IPS-NIHi11 (cell line): Measurements from ENCODE around the gene RRP15.
A peak's percentile ranks its signal among the peaks of the same experiment; 100 is the strongest.

Experiments
- DNase-seq: peaks from one replicate; pipeline ENCODE4 v3.0.0; 2012; ENCODE audit warnings: mixed read lengths, low spot score

The RRP15 gene

GRCh38 chr1:218341325-218341724 is 56.2 kb downstream of the RRP15 start:
- no peak for DNase-seq

GRCh38 chr1:218342091-218342490 is 57.0 kb downstream of the RRP15 start:
- DNase-seq: no peak

GRCh38 chr1:218344814-218345672 is 60.0 kb downstream of the RRP15 start, which contains the start of gene TGFB2:
Gene TGFB2, plus strand, starts transcription at chr1:218345336. Its CDS starts 1,366 bp downstream, at chr1:218346702.
- DNase-seq: peak; percentile 37

- DNase-seq: peak; percentile 55
These were observed 60.7 kb downstream of the RRP15 start for GRCh38 chr1:218345673-218346390.

- no peak for DNase-seq
These were observed 61.5 kb downstream of the RRP15 start for GRCh38 chr1:218346391-218347204.

GRCh38 chr1:218347336-218347722 is 62.2 kb downstream of the RRP15 start:
- DNase-seq: peak; percentile 26

- no peak for DNase-seq
These were observed 62.9 kb downstream of the RRP15 start for GRCh38 chr1:218347723-218348627.

- DNase-seq: no peak
These were observed 63.6 kb downstream of the RRP15 start for GRCh38 chr1:218348628-218349071.

GRCh38 chr1:218349348-218350034 is 64.4 kb downstream of the RRP15 start:
- DNase-seq: no peak

GRCh38 chr1:218350035-218350525 is 65.0 kb downstream of the RRP15 start:
- DNase-seq: no peak

- no peak for DNase-seq
These were observed 65.7 kb downstream of the RRP15 start for GRCh38 chr1:218350801-218351266.

- DNase-seq: peak; percentile 33
These were observed 66.4 kb downstream of the RRP15 start for GRCh38 chr1:218351391-218352074.

GRCh38 chr1:218352075-218352438 is 67.0 kb downstream of the RRP15 start:
- no peak for DNase-seq

GRCh38 chr1:218353656-218354055 is 68.6 kb downstream of the RRP15 start:
- no peak for DNase-seq

- DNase-seq: no peak
These were observed 70.2 kb downstream of the RRP15 start for GRCh38 chr1:218355278-218355677.

- DNase-seq: no peak
These were observed 72.3 kb downstream of the RRP15 start for GRCh38 chr1:218357211-218357892.

- DNase-seq: no peak
These were observed 72.8 kb downstream of the RRP15 start for GRCh38 chr1:218357893-218358232.

- DNase-seq: peak; percentile 39
These were observed 76.4 kb downstream of the RRP15 start for GRCh38 chr1:218361298-218362065.
